ENCODE results near the gene EHMT1.

DNA sequence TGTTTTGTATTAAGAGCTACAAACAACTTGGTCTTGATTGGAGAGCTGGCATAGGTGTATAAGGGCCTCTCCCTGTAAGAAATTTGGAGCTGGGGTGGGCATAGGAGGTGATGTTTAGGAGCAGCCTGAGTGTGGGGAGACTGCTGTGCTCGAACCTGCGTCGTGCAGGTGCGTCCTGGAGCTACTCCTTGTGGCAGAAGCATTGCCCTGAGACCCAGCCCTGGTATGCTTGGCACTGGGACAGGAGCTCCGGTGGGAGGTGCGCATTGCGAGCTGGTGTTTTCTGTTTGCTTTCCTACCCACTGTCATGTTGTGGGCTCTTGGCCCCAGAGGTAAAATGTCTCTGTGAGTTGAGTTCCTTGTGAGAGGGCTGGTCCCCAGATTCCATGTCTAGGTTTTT, 46.4 kb downstream of the EHMT1 start:
- no peak for TF ChIP-seq ZBTB1 (CRISPR knock-in tag; IDR thresholded peaks at IDR 0.05; ENCODE audit: borderline replicate concordance, low read depth)
- TF ChIP-seq, protein P1, sequence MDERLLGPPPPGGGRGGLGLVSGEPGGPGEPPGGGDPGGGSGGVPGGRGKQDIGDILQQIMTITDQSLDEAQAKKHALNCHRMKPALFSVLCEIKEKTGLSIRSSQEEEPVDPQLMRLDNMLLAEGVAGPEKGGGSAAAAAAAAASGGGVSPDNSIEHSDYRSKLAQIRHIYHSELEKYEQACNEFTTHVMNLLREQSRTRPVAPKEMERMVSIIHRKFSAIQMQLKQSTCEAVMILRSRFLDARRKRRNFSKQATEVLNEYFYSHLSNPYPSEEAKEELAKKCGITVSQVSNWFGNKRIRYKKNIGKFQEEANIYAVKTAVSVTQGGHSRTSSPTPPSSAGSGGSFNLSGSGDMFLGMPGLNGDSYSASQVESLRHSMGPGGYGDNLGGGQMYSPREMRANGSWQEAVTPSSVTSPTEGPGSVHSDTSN (CRISPR knock-in tag; IDR thresholded peaks at IDR 0.05; ENCODE audit: low read depth), result no peak
- TF ChIP-seq, protein P1 (tag; conservative IDR thresholded peaks at IDR 0.05; ENCODE audit: low read depth), result no peak
